Ureter (tissue), 1 donor: Measurements from ENCODE around the gene NFKB2. TPM values are rescaled to one million over a fixed set of nuclear protein-coding genes. Genes with fewer than 3 reads are reported as not detected.
A peak's percentile ranks its signal among the peaks of the same experiment; 100 is the strongest.

Source experiments
- DNase-seq: peaks from one replicate; pipeline ENCODE4 v3.0.0-alpha.2; 2020; ENCODE audit warnings: low spot score
- total RNA-seq: library from RNA; stranded (reverse); gene quantifications from one replicate; pipeline ENCODE4 v1.2.4, GENCODE V29; 2023
- donor health status: DM: yes; HTN: yes; CAD: no.

The NFKB2 gene
- 33.0 TPM for total RNA-seq

GRCh38 chr10:102395400-102396316, at the start of gene NFKB2:
Gene NFKB2, plus strand, starts transcription at chr10:102395705. Its CDS starts 255 bp downstream, at chr10:102395960.
- DNase-seq = peak; percentile 92

- peak; percentile 45 for DNase-seq
Observed at GRCh38 chr10:102347236-102347828, 48.2 kb upstream of the NFKB2 start.

GRCh38 chr10:102352066-102352715, 43.3 kb upstream of the NFKB2 start:
- peak; percentile 65 for DNase-seq

GRCh38 chr10:102354451-102354850, 41.1 kb upstream of the NFKB2 start:
- DNase-seq = no peak

GRCh38 chr10:102358712-102359382, 36.7 kb upstream of the NFKB2 start:
- no peak for DNase-seq

- no peak for DNase-seq
Observed at GRCh38 chr10:102367441-102367840, 28.1 kb upstream of the NFKB2 start.

- no peak for DNase-seq
Observed at GRCh38 chr10:102368077-102368476, 27.4 kb upstream of the NFKB2 start.

- DNase-seq = no peak
Observed at GRCh38 chr10:102371295-102371694, 24.2 kb upstream of the NFKB2 start.

GRCh38 chr10:102375250-102375649, 20.3 kb upstream of the NFKB2 start:
- no peak for DNase-seq

- DNase-seq = no peak
Observed at GRCh38 chr10:102375867-102376266, 19.6 kb upstream of the NFKB2 start.

- no peak for DNase-seq
Observed at GRCh38 chr10:102376901-102377300, 18.6 kb upstream of the NFKB2 start.

- DNase-seq = no peak
Observed at GRCh38 chr10:102379383-102379782, 16.1 kb upstream of the NFKB2 start.

GRCh38 chr10:102381983-102382382, 13.5 kb upstream of the NFKB2 start:
- no peak for DNase-seq

- no peak for DNase-seq
Observed at GRCh38 chr10:102382871-102383270, 12.6 kb upstream of the NFKB2 start.

GRCh38 chr10:102384053-102384452, 11.5 kb upstream of the NFKB2 start:
- DNase-seq = no peak

- no peak for DNase-seq
Observed at GRCh38 chr10:102384606-102385429, 10.7 kb upstream of the NFKB2 start.

GRCh38 chr10:102389894-102390293, 5.6 kb upstream of the NFKB2 start:
- no peak for DNase-seq

GRCh38 chr10:102392306-102392705, 3.2 kb upstream of the NFKB2 start:
- no peak for DNase-seq

GRCh38 chr10:102393411-102394078, 2.0 kb upstream of the NFKB2 start:
- no peak for DNase-seq

- DNase-seq = peak; percentile 95
Observed at GRCh38 chr10:102394079-102394800, 1.3 kb upstream of the NFKB2 start.
